SKM-1 (cell line): ENCODE data around the gene CDK14.

Experiments
- DNase-seq: peaks from one replicate; lab custom pipeline; 2025; ENCODE audit not compliant: unreplicated experiment; lab: John Stamatoyannopoulos, UW

The CDK14 gene

GRCh38 chr7:91181949-91182348, 585.8 kb downstream of the CDK14 start:
- no peak for DNase-seq

GRCh38 chr7:91182819-91183764, 587.0 kb downstream of the CDK14 start:
- DNase-seq, result no peak

GRCh38 chr7:91185771-91186170, 589.6 kb downstream of the CDK14 start:
- DNase-seq, result no peak

- no peak for DNase-seq
Measured at GRCh38 chr7:91187061-91187460, 590.9 kb downstream of the CDK14 start.

GRCh38 chr7:91191771-91192170, 595.6 kb downstream of the CDK14 start:
- DNase-seq, result no peak

- no peak for DNase-seq
Measured at GRCh38 chr7:91193141-91193540, 597.0 kb downstream of the CDK14 start.

GRCh38 chr7:91194841-91195240, 598.7 kb downstream of the CDK14 start:
- no peak for DNase-seq

- DNase-seq, result no peak
Measured at GRCh38 chr7:91196058-91196457, 599.9 kb downstream of the CDK14 start.

- DNase-seq, result no peak
Measured at GRCh38 chr7:91198371-91198770, 602.2 kb downstream of the CDK14 start.

- no peak for DNase-seq
Measured at GRCh38 chr7:91199601-91200000, 603.5 kb downstream of the CDK14 start.

- DNase-seq, result no peak
Measured at GRCh38 chr7:91201442-91202113, 605.5 kb downstream of the CDK14 start.

GRCh38 chr7:91206361-91206960, 610.3 kb downstream of the CDK14 start:
- DNase-seq, result no peak

- DNase-seq, result no peak
Measured at GRCh38 chr7:91212582-91212981, 616.5 kb downstream of the CDK14 start.

- no peak for DNase-seq
Measured at GRCh38 chr7:91226411-91226810, 630.3 kb downstream of the CDK14 start.

GRCh38 chr7:91228327-91228726, 632.2 kb downstream of the CDK14 start:
- DNase-seq, result no peak

GRCh38 chr7:91228927-91229558, 632.9 kb downstream of the CDK14 start:
- DNase-seq, result no peak

- no peak for DNase-seq
Measured at GRCh38 chr7:91230100-91230499, 634.0 kb downstream of the CDK14 start.

- no peak for DNase-seq
Measured at GRCh38 chr7:91230503-91230902, 634.4 kb downstream of the CDK14 start.

GRCh38 chr7:91233212-91233611, 637.1 kb downstream of the CDK14 start:
- DNase-seq, result no peak

- no peak for DNase-seq
Measured at GRCh38 chr7:91235211-91235832, 639.2 kb downstream of the CDK14 start.

GRCh38 chr7:91239171-91239604, 643.1 kb downstream of the CDK14 start:
- no peak for DNase-seq
